A549 (cell line): ENCODE measurements around the gene UNC119B.

Experiments
- CTCF ChIP-seq: fragments of >200 bp; sonication (Bioruptor Twin); formaldehyde crosslinking; IDR thresholded peaks from 3 replicates; pipeline ENCODE4 v1.5.1; 2016
- PBX3 ChIP-seq: IDR thresholded peaks from 2 replicates; pipeline ENCODE4 v1.6.1; 2012

GRCh38 chr12:120699553-120699952 is 10.7 kb upstream of the UNC119B start:
- TF ChIP-seq PBX3 (no peak), CTCF (no peak)
